BJ (cell line): ENCODE measurements around the gene PDXK. TPM values are rescaled to one million over a fixed set of nuclear protein-coding genes. Genes with fewer than 3 reads are reported as not detected.

Experiments
- CTCF ChIA-PET: fragments of 350-600 bp; formaldehyde crosslinking; extraction: SDS; loops from one replicate; lab custom pipeline; 2021; ENCODE audit warnings: antibody characterized with exemption, inconsistent platforms; lab: Yijun Ruan, JAX
- POLR2A ChIA-PET: fragments of 300-600 bp; sonication (Branson Sonifier 250); formaldehyde crosslinking; extraction: SDS; loops from one replicate; lab custom pipeline; 2021; ENCODE audit warnings: antibody characterized with exemption; lab: Charles Lee
- DNase-seq: peaks from one replicate; pipeline ENCODE4 v3.0.0-alpha.2; 2011; ENCODE audit warnings: low read depth
- H3K27me3 ChIP-seq: 2 replicates; pipeline ENCODE4 v1.6.0; 2011; ENCODE audit warnings: low read length; ENCODE audit not compliant: control insufficient read depth, insufficient read depth
- H3K36me3 ChIP-seq: 2 replicates; pipeline ENCODE4 v1.5.1; 2011; ENCODE audit warnings: low read length; ENCODE audit not compliant: control insufficient read depth, insufficient read depth
- H3K4me3 ChIP-seq: 2 replicates; pipeline ENCODE4 v1.5.1; 2011; ENCODE audit warnings: low read depth, mild to moderate bottlenecking, control low read depth, low read length
- CTCF ChIP-seq: IDR thresholded peaks from 2 replicates; pipeline ENCODE4 v1.5.1; 2011; ENCODE audit warnings: low read depth, mild to moderate bottlenecking, control low read depth, inconsistent platforms, low read length, moderate library complexity; ENCODE audit not compliant: insufficient read depth
- polyA plus RNA-seq: library from polyadenylated mRNA; depleted of rRNA; stranded (reverse); fragments of >200 nt; gene quantifications from 2 replicates; pipeline ENCODE4 v1.2.3, GENCODE V29; 2011

PDXK gene
- polyA plus RNA-seq, 1 experiment: 192 TPM

GRCh38 chr21:43735236-43736091 is 16.5 kb downstream of the PDXK start:
- ChIA-PET POLR2A (no interaction called here), CTCF (no interaction called here)
- Histone ChIP-seq H3K36me3 (peaks cover 10% of the 10 kb centered on the region), H3K27me3 (no peaks in the 10 kb centered on the region), H3K4me3 (no peak overlapping the region)
- no peak for TF ChIP-seq CTCF
- no peak for DNase-seq

- POLR2A ChIA-PET: no interaction called here
- CTCF ChIA-PET: no interaction called here
- H3K4me3 ChIP-seq: no peak overlapping the region
- TF ChIP-seq CTCF: no peak
- H3K36me3 ChIP-seq: peaks cover 10% of the 10 kb centered on the region
- H3K27me3 ChIP-seq: no peaks in the 10 kb centered on the region
- DNase-seq: no peak
Measured at GRCh38 chr21:43736224-43736883, 17.4 kb downstream of the PDXK start.

DNA sequence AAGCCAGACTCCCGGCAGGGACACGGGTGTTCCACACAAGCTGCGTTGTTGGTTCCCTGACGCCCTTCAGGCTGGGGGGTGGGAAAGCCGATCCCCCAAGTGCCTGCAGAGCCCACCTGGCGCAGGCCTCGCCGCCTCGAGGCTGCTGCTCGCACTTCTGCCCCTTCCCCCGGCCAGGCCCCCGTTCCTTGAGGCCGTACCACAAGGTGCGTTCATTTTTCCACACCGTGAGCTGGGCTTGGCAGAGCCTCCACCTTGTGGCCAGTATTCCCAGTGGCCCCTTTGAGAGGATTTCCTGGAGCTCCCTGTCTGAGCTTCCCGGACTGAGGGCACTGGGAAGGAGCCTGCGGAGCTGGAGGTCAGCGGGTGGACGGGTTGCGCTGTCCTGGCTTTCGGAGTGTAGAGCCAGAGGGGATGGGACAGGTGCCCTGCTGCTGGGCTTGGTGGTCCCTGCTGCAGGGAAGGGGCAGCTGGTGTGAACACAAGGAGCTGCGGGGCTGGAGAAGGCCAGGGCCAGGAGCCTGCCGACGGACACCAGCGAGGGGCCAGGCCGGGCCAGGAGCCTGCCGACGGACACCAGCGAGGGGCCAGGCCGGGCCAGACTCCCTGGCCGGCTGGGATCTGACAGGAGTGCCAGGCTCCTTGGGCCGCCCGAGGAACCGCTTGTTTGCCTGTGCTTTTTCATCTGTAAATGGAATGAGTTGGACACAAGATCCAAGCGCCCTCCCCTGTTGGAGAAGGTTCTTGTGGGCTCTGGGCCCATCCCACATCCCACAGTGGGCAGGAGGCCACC is 18.4 kb downstream of the PDXK start:
- ChIA-PET POLR2A (no interaction called here), CTCF (no interaction called here)
- Histone ChIP-seq H3K4me3 (no peak overlapping the region), H3K36me3 (peaks cover 14% of the 10 kb centered on the region), H3K27me3 (no peaks in the 10 kb centered on the region)
- DNase-seq: no peak
- TF ChIP-seq CTCF: no peak

DNA sequence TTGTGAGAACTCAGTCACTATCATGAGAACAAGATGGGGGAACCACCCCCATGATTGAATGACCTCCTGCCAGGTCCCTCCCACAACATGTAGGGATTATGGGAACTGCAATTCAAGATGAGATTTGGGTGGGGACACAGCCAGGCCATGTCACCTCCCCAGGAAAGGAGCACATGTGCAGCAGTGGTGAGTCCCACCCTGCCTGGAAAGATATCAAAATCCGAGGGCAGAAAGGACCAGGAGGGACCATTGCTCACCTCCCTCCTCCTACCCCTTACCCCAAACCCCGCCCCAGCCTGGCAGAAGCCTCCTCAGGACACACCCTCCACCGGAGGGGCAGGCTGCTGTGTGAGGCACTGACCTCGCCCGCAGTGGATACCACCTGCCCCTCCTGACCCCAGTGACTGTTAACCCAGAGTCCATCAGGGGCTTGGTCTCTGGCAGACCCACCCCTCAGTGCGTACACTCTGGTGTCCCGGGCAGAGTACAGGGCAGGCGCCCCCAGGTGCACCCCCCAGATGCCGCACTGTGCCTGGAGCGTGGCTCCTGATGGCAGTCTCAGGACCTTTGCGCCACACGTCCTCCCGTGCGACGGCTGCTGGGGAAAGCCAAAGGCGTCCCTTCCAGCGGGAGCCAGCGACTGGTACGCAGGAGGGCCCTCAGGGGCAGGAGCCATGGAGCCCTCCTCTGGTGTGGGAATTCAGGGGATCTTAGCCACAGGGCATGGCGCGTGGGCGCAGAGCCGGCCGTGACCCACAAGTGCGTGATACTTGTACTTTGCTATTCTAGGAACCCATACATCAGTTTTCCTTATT is 20.9 kb downstream of the PDXK start:
- DNase-seq: no peak
- ChIA-PET POLR2A (no interaction called here), CTCF (no interaction called here)
- Histone ChIP-seq H3K27me3 (no peaks in the 10 kb centered on the region), H3K4me3 (no peak overlapping the region), H3K36me3 (peaks cover 22% of the 10 kb centered on the region)
- no peak for TF ChIP-seq CTCF
